Epithelial cell of proximal tubule (primary cell): ENCODE measurements around the gene COL23A1. TPM values are rescaled to one million over a fixed set of nuclear protein-coding genes. Genes with fewer than 3 reads are reported as not detected.
A peak's percentile ranks its signal among the peaks of the same experiment; 100 is the strongest.

Source experiments
- DNase-seq: peaks from one replicate; pipeline ENCODE4 v3.0.0-alpha.2; 2011; ENCODE audit warnings: low read depth
- H3K4me3 ChIP-seq: 2 replicates; pipeline ENCODE4 v1.5.1; 2011; ENCODE audit warnings: low read depth, mild to moderate bottlenecking, low read length
- total RNA-seq: library from RNA; depleted of rRNA; stranded (reverse); fragments of >200 nt; gene quantifications from 2 replicates; pipeline ENCODE4 v1.2.3, GENCODE V29; 2015
- TF ChIP-seq, protein P1 (sequence below): conservative IDR thresholded peaks from 2 replicates; pipeline ENCODE4 v1.5.1; 2012; ENCODE audit warnings: low read depth, mild to moderate bottlenecking, low read length

Gene COL23A1
- total RNA-seq, 1 donor from 2014 or later: not detected

DNA sequence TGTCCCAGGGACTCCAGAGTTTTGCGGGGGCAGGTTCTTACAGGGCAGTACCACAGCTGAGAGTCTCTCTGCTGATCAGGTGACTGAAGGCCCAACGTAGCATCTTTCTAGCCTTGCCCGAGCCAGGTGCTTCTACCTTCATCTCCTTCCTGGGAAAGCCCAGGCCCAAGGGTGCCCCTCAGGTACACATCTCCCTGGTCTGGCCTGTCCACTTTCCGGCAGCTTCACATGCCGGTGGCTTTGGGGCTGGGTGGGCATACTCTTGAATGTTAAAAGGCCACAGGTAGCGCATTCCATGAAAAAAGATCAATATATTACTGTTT lies 351.9 kb downstream of the COL23A1 start:
- TF ChIP-seq, protein P1, sequence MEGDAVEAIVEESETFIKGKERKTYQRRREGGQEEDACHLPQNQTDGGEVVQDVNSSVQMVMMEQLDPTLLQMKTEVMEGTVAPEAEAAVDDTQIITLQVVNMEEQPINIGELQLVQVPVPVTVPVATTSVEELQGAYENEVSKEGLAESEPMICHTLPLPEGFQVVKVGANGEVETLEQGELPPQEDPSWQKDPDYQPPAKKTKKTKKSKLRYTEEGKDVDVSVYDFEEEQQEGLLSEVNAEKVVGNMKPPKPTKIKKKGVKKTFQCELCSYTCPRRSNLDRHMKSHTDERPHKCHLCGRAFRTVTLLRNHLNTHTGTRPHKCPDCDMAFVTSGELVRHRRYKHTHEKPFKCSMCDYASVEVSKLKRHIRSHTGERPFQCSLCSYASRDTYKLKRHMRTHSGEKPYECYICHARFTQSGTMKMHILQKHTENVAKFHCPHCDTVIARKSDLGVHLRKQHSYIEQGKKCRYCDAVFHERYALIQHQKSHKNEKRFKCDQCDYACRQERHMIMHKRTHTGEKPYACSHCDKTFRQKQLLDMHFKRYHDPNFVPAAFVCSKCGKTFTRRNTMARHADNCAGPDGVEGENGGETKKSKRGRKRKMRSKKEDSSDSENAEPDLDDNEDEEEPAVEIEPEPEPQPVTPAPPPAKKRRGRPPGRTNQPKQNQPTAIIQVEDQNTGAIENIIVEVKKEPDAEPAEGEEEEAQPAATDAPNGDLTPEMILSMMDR: no peak
- no peak for DNase-seq
- no peak overlapping the region for H3K4me3 ChIP-seq

GRCh38 chr5:178237431-178238312 lies 352.5 kb downstream of the COL23A1 start:
- TF ChIP-seq, protein P1: no peak
- H3K4me3 ChIP-seq: no peak overlapping the region
- no peak for DNase-seq

DNA sequence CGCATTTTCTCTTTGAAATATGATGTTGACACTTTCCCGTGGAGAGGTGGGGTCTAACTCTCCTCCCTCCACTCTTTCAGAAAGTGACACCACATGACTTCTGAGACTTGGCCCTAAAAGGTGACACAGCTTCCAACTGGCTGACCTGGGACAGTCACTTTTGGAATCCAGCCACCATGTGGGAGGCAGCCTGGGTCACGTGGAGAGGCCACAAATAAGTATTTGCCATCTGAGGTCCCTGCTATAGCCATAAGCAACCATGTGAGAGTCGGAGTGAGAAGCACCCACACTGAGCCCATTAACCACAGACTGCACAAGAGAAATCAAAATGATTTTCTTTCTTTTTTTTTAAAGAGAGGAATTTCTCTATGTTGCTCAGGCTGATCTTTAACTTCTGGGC lies 353.5 kb downstream of the COL23A1 start:
- no peak for DNase-seq
- no peak overlapping the region for H3K4me3 ChIP-seq
- TF ChIP-seq, protein P1: no peak

DNA sequence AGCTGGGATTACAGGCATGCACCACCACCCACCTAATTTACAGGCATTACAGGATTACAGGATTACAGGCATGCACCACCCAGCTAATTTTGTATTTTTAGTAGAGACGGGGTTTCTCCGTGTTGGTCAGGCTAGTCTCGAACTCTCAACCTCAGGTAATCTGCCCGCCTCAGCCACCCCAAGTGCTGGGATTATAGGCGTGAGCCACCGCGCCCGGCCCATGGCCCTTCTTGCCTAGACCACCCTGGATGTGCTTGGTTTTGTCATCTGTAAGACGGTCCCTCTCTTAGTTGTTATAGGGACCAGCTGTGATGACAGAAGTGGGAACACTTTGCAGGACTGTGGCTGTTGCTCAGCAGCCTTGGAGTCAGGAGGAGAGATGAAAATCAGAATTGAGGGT lies 354.1 kb downstream of the COL23A1 start:
- no peak overlapping the region for H3K4me3 ChIP-seq
- TF ChIP-seq, protein P1: no peak
- no peak for DNase-seq

- TF ChIP-seq, protein P1: no peak
- no peak overlapping the region for H3K4me3 ChIP-seq
- no peak for DNase-seq
These were observed 354.6 kb downstream of the COL23A1 start for GRCh38 chr5:178235588-178235974.

DNA sequence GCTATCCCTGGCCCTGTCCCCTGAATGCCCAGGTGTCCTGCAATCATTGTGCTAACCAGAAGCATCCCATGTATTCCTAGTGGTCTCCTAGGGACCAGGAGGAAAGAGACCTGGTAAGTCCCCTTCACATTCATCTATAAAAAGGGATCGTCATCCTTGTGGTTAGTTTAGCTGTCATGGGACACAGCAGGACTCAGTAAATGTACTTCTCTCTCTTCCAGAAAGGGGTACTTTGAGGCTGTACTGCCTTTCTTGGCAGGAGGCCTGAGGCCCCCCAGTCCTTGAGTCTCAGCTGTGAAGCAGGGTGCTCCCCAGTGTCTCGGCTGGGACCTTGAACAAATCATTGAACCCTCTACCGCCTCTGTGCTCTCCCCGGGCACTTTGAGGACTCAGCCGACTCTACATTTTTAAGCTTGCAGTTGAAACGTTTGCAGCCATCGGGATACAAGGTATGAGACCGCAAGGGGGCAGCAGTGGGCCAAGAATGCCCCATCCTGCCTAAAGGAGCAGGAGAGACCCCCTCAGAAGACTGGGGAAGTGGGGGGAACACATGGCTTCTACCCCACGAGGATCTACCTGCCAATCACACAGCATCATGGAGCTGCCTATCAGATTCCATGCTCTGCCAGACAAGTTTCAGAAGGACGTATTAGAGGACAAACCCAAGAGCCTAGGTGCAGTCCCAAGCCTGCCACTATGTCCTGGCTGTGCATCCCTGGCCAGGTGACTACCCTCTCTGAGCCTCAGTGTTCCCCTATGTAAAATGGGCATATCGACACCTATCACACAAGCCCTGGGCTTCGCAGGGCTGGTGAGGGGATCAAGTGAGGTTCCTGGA lies 355.2 kb downstream of the COL23A1 start:
- DNase-seq: no peak
- TF ChIP-seq, protein P1: peak; percentile 82
- no peak overlapping the region for H3K4me3 ChIP-seq
